Smooth muscle cell (in vitro differentiated cells): ENCODE results near the gene EPHB2. TPM values are rescaled to one million over a fixed set of nuclear protein-coding genes. Genes with fewer than 3 reads are reported as not detected.

Experiments
- DNase-seq: peaks from one replicate; lab custom pipeline; 2025; ENCODE audit not compliant: unreplicated experiment; lab: John Stamatoyannopoulos, UW
- H2AFZ ChIP-seq: fragments of 200-600 bp; sonication (generic); 2 replicates; pipeline ENCODE4 v1.6.0; 2016; ENCODE audit warnings: antibody characterized with exemption, low read depth, mild to moderate bottlenecking
- H3F3A ChIP-seq: fragments of 200-600 bp; sonication (generic); 2 replicates; pipeline ENCODE4 v1.6.0; 2017; ENCODE audit warnings: antibody characterized with exemption, low read depth
- H3K27ac ChIP-seq: fragments of 200-600 bp; sonication (generic); 2 replicates; pipeline ENCODE4 v1.5.1; 2016; ENCODE audit warnings: low read depth, mild to moderate bottlenecking
- H3K27me3 ChIP-seq: fragments of 200-600 bp; sonication (generic); 2 replicates; pipeline ENCODE4 v1.6.1; 2016; ENCODE audit warnings: low read depth, mild to moderate bottlenecking
- H3K36me3 ChIP-seq: fragments of 200-600 bp; sonication (generic); 2 replicates; pipeline ENCODE4 v1.5.1; 2016; ENCODE audit warnings: low read depth
- H3K4me1 ChIP-seq: fragments of 200-600 bp; sonication (generic); 2 replicates; pipeline ENCODE4 v1.5.1; 2016; ENCODE audit warnings: low read depth
- H3K4me2 ChIP-seq: fragments of 200-600 bp; sonication (generic); 2 replicates; pipeline ENCODE4 v1.6.0; 2016; ENCODE audit warnings: mild to moderate bottlenecking
- H3K4me3 ChIP-seq: fragments of 200-600 bp; sonication (generic); 2 replicates; pipeline ENCODE4 v1.5.1; 2016; ENCODE audit warnings: mild to moderate bottlenecking
- H3K79me2 ChIP-seq: fragments of 200-600 bp; sonication (generic); 2 replicates; pipeline ENCODE4 v1.6.0; 2016; ENCODE audit warnings: low read depth, mild to moderate bottlenecking
- H3K9ac ChIP-seq: fragments of 200-600 bp; sonication (generic); 2 replicates; pipeline ENCODE4 v1.6.0; 2016; ENCODE audit warnings: low read depth
- H3K9me3 ChIP-seq: fragments of 200-600 bp; sonication (generic); replicated peaks from 2 replicates; pipeline ENCODE4 v1.5.1; 2016; ENCODE audit warnings: low read depth
- H4K20me1 ChIP-seq: fragments of 200-600 bp; sonication (generic); 2 replicates; pipeline ENCODE4 v1.6.0; 2016; ENCODE audit warnings: low read depth
- WGBS: methylation state at CpG from one replicate; pipeline ENCODE4 v1.1.7; 2016; ENCODE audit warnings: low lambda C conversion rate; 5-methylcytosine and 5-hydroxymethylcytosine counted together
- polyA plus RNA-seq: library from polyadenylated mRNA; unstranded; fragments of >200 nt; fragmentation: Nextera tagmentation; extraction: Ambion mirVana; gene quantifications from 2 replicates; pipeline ENCODE4 v1.2.1, GENCODE V29; 2016
- total RNA-seq: library from RNA; depleted of rRNA; stranded (reverse); fragments of >200 nt; gene quantifications from 2 replicates; pipeline ENCODE4 v1.2.3, GENCODE V29; 2014
- TF ChIP-seq, protein P1 (sequence below): fragments of 200-600 bp; sonication (generic); IDR thresholded peaks from 2 replicates; pipeline ENCODE4 v1.5.1; 2017; ENCODE audit warnings: borderline replicate concordance, mild to moderate bottlenecking, antibody characterized with exemption; ENCODE audit not compliant: insufficient read depth, poor library complexity, severe bottlenecking

The EPHB2 gene
- total and polyA plus RNA-seq, 2 experiments from 2014 or later: 1.1 to 6.7 TPM

DNA sequence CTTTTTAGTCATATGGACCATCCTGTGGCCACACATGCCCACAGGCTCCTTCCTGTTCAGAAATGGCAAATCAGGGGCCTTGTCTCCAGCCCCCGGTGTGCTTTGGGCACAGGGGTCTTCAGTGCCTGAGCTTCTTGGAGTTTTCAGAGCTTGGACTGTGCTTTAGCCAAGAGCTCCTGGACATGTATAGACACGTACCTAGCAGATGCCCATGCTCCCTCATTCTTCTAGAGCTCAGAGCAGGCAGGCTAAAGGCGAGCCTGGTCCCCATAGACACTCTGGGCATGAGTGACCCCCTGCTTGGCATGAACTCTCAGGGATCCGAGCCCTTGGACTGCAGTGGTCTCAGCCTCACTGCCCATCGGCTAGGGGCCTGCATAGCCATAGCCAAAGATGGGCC lies 106.8 kb downstream of the EPHB2 start:
- no peaks in the 10 kb centered on the region for H3F3A ChIP-seq
- H2AFZ ChIP-seq: no peak overlapping the region
- peaks cover 8% of the 10 kb centered on the region for H3K4me1 ChIP-seq
- H3K36me3 ChIP-seq: no peaks in the 10 kb centered on the region
- H4K20me1 ChIP-seq: no peaks in the 10 kb centered on the region
- TF ChIP-seq, protein P1, sequence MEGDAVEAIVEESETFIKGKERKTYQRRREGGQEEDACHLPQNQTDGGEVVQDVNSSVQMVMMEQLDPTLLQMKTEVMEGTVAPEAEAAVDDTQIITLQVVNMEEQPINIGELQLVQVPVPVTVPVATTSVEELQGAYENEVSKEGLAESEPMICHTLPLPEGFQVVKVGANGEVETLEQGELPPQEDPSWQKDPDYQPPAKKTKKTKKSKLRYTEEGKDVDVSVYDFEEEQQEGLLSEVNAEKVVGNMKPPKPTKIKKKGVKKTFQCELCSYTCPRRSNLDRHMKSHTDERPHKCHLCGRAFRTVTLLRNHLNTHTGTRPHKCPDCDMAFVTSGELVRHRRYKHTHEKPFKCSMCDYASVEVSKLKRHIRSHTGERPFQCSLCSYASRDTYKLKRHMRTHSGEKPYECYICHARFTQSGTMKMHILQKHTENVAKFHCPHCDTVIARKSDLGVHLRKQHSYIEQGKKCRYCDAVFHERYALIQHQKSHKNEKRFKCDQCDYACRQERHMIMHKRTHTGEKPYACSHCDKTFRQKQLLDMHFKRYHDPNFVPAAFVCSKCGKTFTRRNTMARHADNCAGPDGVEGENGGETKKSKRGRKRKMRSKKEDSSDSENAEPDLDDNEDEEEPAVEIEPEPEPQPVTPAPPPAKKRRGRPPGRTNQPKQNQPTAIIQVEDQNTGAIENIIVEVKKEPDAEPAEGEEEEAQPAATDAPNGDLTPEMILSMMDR: no peak
- H3K9me3 ChIP-seq: no peaks in the 10 kb centered on the region
- H3K4me3 ChIP-seq: no peak overlapping the region
- no peaks in the 10 kb centered on the region for H3K79me2 ChIP-seq
- no peak for DNase-seq
- no peak overlapping the region for H3K4me2 ChIP-seq
- H3K27me3 ChIP-seq: peaks cover 27% of the 10 kb centered on the region
- H3K9ac ChIP-seq: no peak overlapping the region
- 89% methylated on average over 5 of the region's 5 CpGs for WGBS
- no peak overlapping the region for H3K27ac ChIP-seq

DNA sequence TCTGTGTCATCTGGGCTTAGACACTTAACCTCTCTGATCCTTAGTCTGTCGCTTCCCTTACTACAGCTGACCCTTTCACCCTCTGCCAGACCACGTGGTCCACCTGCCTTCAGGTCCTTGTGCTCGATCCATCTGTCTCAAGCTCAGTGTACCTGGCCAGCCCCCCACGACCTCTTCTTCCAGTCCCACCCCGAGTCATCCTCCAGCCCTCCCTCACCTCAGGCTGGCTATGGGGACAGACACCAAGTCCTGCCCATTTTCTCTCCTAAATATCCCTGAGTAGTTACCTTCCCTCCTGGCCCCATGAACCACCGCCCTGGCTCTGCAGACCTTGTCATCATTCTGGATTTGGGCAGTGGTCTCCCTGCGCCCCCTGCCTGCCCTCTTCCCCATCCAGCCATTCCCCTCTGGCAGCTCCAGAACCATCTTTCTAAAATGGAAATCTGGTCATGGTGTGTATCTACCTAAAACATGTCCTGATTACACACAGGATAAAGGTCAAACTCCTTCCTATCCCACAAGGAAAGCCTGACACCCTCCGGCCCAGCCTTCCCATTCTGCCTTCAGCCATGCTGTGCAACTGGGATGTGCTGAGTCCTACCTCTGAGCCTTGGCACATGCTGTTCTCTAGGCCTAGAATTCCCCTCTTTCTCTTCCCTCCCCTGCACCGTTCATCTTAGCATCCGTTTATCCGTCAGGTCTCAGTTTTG lies 107.6 kb downstream of the EPHB2 start:
- no peaks in the 10 kb centered on the region for H3K79me2 ChIP-seq
- no peak overlapping the region for H3K4me3 ChIP-seq
- TF ChIP-seq, protein P1: no peak
- H2AFZ ChIP-seq: no peak overlapping the region
- H3F3A ChIP-seq: no peaks in the 10 kb centered on the region
- peaks cover 22% of the 10 kb centered on the region for H3K27me3 ChIP-seq
- H3K9ac ChIP-seq: no peak overlapping the region
- no peaks in the 10 kb centered on the region for H4K20me1 ChIP-seq
- no peak overlapping the region for H3K4me2 ChIP-seq
- peaks cover 8% of the 10 kb centered on the region for H3K4me1 ChIP-seq
- H3K9me3 ChIP-seq: no peaks in the 10 kb centered on the region
- no peak overlapping the region for H3K27ac ChIP-seq
- 81% methylated on average over 11 of the region's 11 CpGs for WGBS
- DNase-seq: no peak
- no peaks in the 10 kb centered on the region for H3K36me3 ChIP-seq

DNA sequence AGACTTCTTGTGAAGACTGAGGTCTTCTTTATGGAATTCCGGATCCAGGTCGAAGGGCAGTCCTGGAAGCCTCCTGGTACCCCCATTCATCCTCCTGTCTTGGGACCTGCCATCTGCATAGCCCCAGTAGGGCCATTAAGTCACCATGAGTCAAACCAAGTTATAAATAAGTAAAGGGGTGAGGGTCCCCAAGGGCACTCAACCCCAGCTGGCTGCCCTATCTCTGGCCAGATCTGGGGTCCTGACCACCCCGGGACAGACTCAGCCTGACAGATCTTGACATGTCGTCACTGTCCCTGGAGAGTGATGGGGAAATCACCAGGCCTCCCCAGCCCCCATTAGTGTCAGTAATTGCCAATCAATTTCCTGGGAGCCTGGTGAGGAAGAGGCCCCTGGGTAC lies 108.7 kb downstream of the EPHB2 start:
- 92% methylated on average over 4 of the region's 4 CpGs for WGBS
- Histone ChIP-seq H3K27me3 (peaks cover 24% of the 10 kb centered on the region), H3K79me2 (no peaks in the 10 kb centered on the region), H3K27ac (no peak overlapping the region), H3K9me3 (no peaks in the 10 kb centered on the region), H3K4me1 (peaks cover 8% of the 10 kb centered on the region), H3K9ac (no peak overlapping the region), H4K20me1 (no peaks in the 10 kb centered on the region), H3K4me3 (no peak overlapping the region), H2AFZ (no peak overlapping the region), H3K36me3 (no peaks in the 10 kb centered on the region), H3F3A (no peaks in the 10 kb centered on the region), H3K4me2 (no peak overlapping the region)
- no peak for DNase-seq
- TF ChIP-seq, protein P1: no peak

DNA sequence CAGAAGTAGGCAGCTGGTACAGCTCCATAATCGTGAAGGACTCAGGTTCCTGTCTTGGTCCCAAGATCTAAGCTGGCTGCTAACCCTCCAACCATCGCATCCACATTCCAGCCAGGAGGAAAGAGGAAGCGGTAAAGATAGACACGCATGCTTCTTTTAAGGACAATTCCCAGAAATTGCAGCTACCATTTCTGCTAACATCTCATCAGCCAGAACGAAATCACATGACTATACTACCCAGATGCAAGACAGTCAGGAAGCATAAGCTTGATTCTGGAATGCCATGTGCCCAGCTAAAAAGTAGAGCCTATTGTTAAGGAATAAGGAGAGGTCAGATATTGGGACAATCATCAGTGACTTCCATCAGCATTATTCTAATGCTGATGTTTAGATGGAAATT lies 110.4 kb downstream of the EPHB2 start:
- H3K27ac ChIP-seq: no peak overlapping the region
- H3F3A ChIP-seq: no peaks in the 10 kb centered on the region
- no peaks in the 10 kb centered on the region for H3K9me3 ChIP-seq
- no peak for DNase-seq
- no peaks in the 10 kb centered on the region for H3K36me3 ChIP-seq
- WGBS: 57% methylated on average over 5 of the region's 5 CpGs
- H3K4me3 ChIP-seq: no peak overlapping the region
- TF ChIP-seq, protein P1: no peak
- no peak overlapping the region for H3K9ac ChIP-seq
- H4K20me1 ChIP-seq: no peaks in the 10 kb centered on the region
- H3K4me2 ChIP-seq: no peak overlapping the region
- H3K27me3 ChIP-seq: peaks cover 13% of the 10 kb centered on the region
- no peaks in the 10 kb centered on the region for H3K79me2 ChIP-seq
- H3K4me1 ChIP-seq: peaks cover 9% of the 10 kb centered on the region
- no peak overlapping the region for H2AFZ ChIP-seq
